ENCODE results near the gene DSE.

GRCh38 chr6:116465246-116465645, 94.5 kb downstream of the DSE start:
- TF ChIP-seq CTCF (IDR thresholded peaks at IDR 0.05) (no peak), POLR2AphosphoS5 (IDR thresholded peaks at IDR 0.05) (no peak)
